Stimulated activated CD4-positive, alpha-beta T cell treated with anti-CD3 and anti-CD28 coated beads, Interleukin-1b, Interleukin-23, amount 100 ng/mL, for 48 hours (primary cell): Measurements from ENCODE around the gene NOL11.
"Not testable (repeated sequence)": the region's sequence is repeated elsewhere in the genome, so short reads cannot be mapped to it uniquely, and the experiment has no call there.

ENCODE experiments used
- DNase-seq: peaks from one replicate; pipeline ENCODE4 v3.0.0-alpha.2; 2020

NOL11 gene

GRCh38 chr17:67711916-67712315 is 5.8 kb upstream of the NOL11 start:
- no peak for DNase-seq

- DNase-seq = no peak
Measured at GRCh38 chr17:67712375-67712774, 5.4 kb upstream of the NOL11 start.

GRCh38 chr17:67713169-67713568 is 4.6 kb upstream of the NOL11 start:
- DNase-seq = no peak

GRCh38 chr17:67716405-67716798 is 1.3 kb upstream of the NOL11 start:
- DNase-seq = no peak

- no peak for DNase-seq
Measured at GRCh38 chr17:67717192-67717623, 528 bp upstream of the NOL11 start.

GRCh38 chr17:67718325-67718941 is 697 bp downstream of the NOL11 start:
- peak; percentile 33 for DNase-seq

DNA sequence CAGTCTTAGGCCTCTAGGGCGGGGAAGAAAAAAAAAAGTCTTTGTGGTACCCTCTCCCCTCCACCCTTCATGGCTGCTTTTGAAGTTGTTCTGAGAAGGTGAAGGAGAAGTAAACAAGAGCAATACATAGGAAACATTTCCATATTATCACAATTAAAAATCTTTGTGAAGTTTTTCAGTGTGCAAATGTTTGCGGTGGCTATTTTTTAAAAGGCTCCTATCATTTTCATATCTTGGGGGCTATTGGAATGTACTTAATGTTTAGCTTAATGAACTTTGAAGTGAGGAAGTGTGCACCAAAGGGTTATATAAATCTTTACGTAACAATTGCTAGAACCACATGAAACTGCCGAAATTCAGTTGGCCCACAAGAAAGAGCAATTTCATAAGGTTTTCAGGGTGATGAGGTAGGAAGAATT is 7.6 kb downstream of the NOL11 start:
- no peak for DNase-seq

DNA sequence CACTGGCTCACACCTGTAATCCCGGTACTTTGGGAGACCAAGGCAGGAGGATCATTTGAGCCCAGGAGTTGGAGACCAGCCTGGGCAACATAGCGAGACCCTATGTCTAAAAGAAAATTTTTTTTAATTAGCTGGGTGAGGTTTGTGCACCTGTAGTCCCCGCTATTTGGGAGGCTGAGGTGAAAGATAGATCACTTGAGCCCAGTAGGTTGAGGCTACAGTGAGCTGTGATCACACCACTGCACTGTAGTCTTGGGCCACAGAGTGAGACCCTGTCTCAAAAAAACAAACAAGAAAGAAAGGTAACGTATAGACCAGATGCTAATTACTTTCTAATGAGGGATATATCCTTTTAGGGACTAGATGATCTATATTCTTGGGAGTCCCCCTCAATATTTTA is 8.1 kb downstream of the NOL11 start:
- no peak for DNase-seq

- not testable (repeated sequence) for DNase-seq
Measured at GRCh38 chr17:67727152-67728039, 9.7 kb downstream of the NOL11 start.

DNA sequence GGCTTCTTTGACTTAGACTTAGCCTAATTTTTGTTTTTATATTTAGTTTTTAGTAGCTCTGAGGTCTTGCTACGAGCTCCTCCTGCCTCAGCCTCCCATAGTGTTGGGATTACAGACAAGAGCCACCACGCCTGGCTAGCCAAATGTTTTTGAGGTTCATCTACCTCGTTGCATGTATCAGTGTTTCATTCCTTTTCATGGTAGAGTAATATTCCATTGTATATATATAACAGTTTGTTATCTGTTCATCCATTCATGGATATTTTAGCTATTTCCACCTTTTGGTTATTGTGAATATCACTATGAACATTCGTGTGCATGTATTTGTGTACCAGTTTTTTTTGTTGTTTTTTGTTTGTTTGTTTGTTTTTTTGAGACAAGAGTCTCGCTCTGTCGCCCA is 12.2 kb downstream of the NOL11 start:
- DNase-seq = no peak

- DNase-seq = no peak
Measured at GRCh38 chr17:67730731-67731130, 13.0 kb downstream of the NOL11 start.

DNA sequence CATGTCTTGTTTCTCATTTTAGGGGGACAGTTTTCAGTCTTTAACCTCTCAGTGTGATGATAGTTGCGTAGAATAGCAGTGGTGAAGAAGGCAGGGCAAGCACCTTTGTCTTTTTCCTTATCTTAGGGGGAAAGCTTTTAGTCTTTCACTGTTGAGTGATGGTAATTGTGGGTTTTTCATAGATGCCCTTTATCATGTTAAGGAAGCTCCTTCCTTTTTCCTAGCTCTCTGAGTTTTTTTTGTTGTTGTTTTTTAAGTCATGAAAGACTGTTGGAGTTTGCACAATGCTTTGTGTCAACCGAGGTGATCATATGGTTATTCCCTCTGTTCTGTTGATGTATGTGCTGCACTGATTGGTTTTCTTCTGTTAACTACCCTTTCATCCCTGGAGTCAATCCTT is 15.7 kb downstream of the NOL11 start:
- DNase-seq = no peak

GRCh38 chr17:67737145-67737544 is 19.4 kb downstream of the NOL11 start:
- DNase-seq = no peak

- no peak for DNase-seq
Measured at GRCh38 chr17:67742025-67742424, 24.3 kb downstream of the NOL11 start.

DNA sequence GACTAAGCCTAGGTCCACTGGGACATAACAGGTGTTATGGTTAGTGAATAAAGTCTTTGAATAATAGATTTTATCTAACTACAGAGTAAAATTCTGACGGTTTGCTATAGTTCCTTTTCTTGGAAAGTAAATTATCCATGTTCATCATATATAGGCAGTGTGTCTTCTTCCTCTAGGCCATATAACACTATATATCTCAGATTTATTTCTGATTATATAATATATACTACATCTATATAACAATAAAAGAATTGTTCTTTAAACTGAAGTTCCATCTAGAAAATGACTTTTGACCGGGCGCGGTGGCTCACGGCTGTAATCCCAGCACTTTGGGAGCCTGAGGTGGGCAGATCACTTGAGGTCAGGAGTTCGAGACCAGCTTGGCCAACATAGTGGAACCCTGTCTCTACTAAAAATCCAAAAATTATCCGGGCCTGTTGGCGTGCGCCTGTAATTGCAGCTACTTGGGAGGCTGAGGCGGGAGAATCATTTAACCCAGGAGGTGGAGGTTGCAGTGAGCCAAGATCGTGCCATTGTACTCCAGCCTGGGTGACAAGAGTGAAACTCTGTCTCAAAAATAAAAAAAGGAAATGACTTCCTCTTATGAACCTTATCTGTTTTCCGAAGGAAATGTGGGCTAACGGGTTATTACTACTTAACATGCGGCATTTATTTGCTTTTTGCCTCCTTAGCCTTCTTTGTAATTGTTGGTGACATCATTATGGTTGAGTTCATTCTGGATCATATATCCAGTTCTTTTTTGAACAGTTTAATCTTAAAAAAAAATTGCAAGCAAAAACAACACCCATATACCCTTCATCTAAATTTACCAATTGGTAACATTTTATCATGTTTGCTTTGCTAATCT is 29.2 kb downstream of the NOL11 start:
- no peak for DNase-seq

DNA sequence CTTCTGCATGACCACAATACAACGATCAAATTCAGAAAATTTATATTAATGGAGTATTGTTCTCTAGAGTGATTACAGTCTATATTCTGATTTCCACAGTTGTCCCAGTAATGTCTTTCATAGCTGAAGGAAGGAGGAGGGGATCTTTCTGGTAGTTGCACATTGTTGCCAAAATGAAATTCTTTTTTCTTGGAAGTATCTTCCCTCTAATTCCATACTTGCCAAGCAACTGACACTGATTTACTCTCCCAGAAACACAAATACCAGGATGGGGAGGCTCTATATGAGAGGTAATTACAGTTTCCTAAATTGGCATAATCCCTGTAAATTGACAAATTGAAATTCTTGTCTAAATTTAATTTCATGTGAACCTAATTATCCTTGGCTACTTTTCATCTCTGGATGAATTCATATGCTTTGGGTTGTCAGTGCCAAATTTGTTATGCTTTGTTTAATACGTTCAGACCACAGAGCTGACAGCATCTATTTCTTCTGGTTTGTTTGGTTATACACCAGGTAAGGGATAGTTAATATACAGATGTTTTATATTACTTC is 30.0 kb downstream of the NOL11 start:
- no peak for DNase-seq

DNA sequence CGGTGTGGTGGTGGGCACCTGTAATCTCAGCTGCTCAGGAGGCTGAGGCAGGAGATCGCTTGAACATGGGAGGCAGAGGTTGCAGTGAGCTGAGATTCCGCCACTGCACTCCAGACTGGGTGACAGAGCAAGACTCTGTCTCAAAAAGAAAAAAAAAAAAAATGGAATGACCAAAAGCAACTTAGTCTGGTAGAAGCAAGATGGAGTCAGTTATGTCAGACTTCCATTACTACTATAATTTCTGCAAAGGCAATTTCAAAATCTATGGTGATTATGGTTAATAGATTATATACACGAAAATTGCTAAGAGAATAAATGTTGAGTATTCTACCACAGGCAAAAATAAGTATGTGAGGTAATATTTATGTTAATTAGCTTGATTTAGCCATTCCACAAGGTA is 32.3 kb downstream of the NOL11 start:
- DNase-seq = no peak

- DNase-seq = no peak
Measured at GRCh38 chr17:67751101-67752074, 33.7 kb downstream of the NOL11 start.

DNA sequence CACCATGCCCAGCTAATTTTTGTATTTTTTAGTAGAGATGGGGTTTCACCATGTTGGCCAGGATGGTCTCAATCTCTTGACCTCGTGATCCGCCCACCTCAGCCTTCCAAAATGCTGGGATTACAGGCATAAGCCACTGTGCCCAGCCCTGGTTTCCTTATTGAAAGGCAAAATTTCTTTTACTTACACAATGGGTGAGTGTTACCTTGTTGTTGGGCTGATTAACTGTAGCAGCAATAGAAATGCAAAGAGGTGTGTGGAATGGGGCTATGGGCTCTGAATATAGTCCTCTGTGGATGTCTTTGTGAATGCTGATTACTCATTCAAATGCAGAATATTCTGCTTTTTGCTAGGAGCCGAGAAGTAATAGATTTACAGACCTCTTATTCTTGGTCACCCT is 34.4 kb downstream of the NOL11 start:
- DNase-seq = not testable (repeated sequence)

DNA sequence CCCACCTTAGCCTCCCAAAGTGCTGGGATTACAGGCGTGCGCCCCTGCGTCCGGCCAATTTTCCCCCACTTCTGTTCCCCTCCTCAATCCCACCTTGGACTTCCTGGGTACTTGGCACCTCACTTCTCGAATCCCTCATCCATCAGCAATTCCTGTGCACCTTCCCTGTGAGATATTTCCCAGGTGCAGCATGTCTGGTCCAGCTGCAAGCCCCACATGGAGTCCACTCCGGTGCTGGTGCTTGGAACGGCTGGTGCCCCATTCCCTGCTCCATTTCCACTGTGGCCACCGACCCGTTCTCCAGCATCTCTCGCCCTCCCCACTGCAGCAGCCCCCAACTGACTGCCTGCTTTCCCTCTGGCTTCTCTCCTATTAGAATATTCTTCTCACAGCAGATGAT is 35.3 kb downstream of the NOL11 start:
- no peak for DNase-seq

- DNase-seq = no peak
Measured at GRCh38 chr17:67754001-67754400, 36.3 kb downstream of the NOL11 start.

- DNase-seq = not testable (repeated sequence)
Measured at GRCh38 chr17:67754686-67755085, 37.0 kb downstream of the NOL11 start.
